Naive B cell (primary cell): ENCODE results near the gene CHCHD10. TPM values are rescaled to one million over a fixed set of nuclear protein-coding genes. Genes with fewer than 3 reads are reported as not detected.

ENCODE experiments used
- ATAC-seq, 2 donors: fragments of 150-1000 bp; cut with Tn5 transposase; 2 replicates each; pipeline ENCODE4 v1.10.0; 2021; ENCODE audit warnings: low read depth in 2 of 2, mild to moderate bottlenecking in 2 of 2, moderate library complexity in 2 of 2
- DNase-seq: peaks from one replicate; pipeline ENCODE4 v3.0.0; 2022
- H3K27ac Mint-ChIP-seq, 6 donors: one replicate each; pipeline ENCODE4 v1.8.0; 2020 to 2022; ENCODE audit warnings: mild to moderate bottlenecking in 6 of 6, mixed read lengths in 6 of 6, moderate library complexity in 5 of 6, inconsistent platforms in 2 of 6
- H3K27me3 Mint-ChIP-seq, 3 donors: one replicate each; pipeline ENCODE4 v1.8.0; 2021 to 2022; ENCODE audit warnings: mixed read lengths in 3 of 3, mild to moderate bottlenecking in 1 of 3
- H3K36me3 Mint-ChIP-seq, 2 donors: one replicate each; pipeline ENCODE4 v1.8.0; 2020 to 2022; ENCODE audit warnings: mixed read lengths in 2 of 2, inconsistent platforms in 1 of 2, mild to moderate bottlenecking in 1 of 2
- H3K4me1 Mint-ChIP-seq, 3 donors: one replicate each; pipeline ENCODE4 v1.8.0; 2020 to 2022; ENCODE audit warnings: mixed read lengths in 3 of 3, inconsistent platforms in 1 of 3, mild to moderate bottlenecking in 1 of 3, moderate library complexity in 1 of 3
- H3K4me3 Mint-ChIP-seq, 8 donors: one replicate each; pipeline ENCODE4 v1.8.0; 2020 to 2022; ENCODE audit warnings: mild to moderate bottlenecking in 8 of 8, mixed read lengths in 8 of 8, moderate library complexity in 8 of 8, inconsistent platforms in 2 of 8
- H3K9me3 Mint-ChIP-seq, 7 donors: one replicate each; pipeline ENCODE4 v1.8.0; 2020 to 2022; ENCODE audit warnings: mixed read lengths in 7 of 7, mild to moderate bottlenecking in 5 of 7, inconsistent platforms in 2 of 7, moderate library complexity in 1 of 7
- polyA plus RNA-seq, 6 donors: library from polyadenylated mRNA; unstranded; fragments of 300-500 nt; fragmentation: Illumina TruSeq; gene quantifications; one replicate each; pipeline ENCODE4 v1.2.3, GENCODE V29; 2021; ENCODE audit warnings: low read depth in 6 of 6

Gene CHCHD10
- polyA plus RNA-seq, 6 donors from 2014 or later: 36.3 to 65.9 (median 62.6) TPM

DNA sequence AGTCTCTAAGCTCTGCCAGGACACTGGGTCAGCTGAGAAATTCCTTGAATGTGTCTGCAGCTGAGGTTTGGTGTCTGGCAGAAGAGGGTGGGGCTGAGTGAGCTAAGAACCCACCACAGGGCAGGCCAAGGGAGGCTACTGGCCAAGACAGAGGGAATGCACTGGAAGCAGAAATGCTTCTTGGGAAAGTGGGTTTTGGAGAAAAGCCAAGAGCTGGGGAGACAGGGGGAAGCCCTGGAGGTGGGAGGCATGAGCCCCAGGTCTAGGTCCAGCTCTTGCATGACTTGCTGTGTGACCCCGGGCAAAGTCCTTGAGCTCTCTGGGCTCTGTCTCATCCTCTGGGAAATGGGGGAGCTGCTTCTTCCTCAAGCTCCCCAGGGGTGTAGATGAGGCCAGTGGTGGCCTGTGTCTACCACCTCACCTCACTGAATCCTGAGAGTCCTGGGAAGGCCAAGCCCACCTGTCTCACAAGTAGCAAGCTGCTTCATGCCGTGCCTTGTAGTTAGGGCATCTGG is 7.2 kb upstream of the CHCHD10 start:
- Mint-ChIP-seq H3K9me3 (no peaks in the 10 kb centered on the region), H3K27ac (peak overlapping the region in 2 of 6 donors; percentile 11 to 43), H3K36me3 (peaks cover 0 to 7% of the 10 kb centered on the region in 2 donors), H3K27me3 (no peaks in the 10 kb centered on the region), H3K4me3 (peak overlapping the region in 4 of 8 donors; percentile 41 to 72 (median 55)), H3K4me1 (peaks cover 27 to 52% (median 48%) of the 10 kb centered on the region in 3 donors)
- no peak for ATAC-seq
- no peak for DNase-seq

GRCh38 chr22:23774114-23774921 is 6.5 kb upstream of the CHCHD10 start:
- H3K27me3 Mint-ChIP-seq: no peaks in the 10 kb centered on the region
- no peak for DNase-seq
- no peaks in the 10 kb centered on the region for H3K9me3 Mint-ChIP-seq
- ATAC-seq: no peak
- peak overlapping the region in 6 of 8 donors; percentile 28 to 90 (median 55) for H3K4me3 Mint-ChIP-seq
- H3K36me3 Mint-ChIP-seq: peaks cover 0 to under 1% of the 10 kb centered on the region in 2 donors
- peaks cover 28 to 55% (median 53%) of the 10 kb centered on the region in 3 donors for H3K4me1 Mint-ChIP-seq
- H3K27ac Mint-ChIP-seq: peak overlapping the region in 2 of 6 donors; percentile 11 to 43

- DNase-seq (no peak), ATAC-seq (no peak)
- peak overlapping the region in 5 of 6 donors; percentile 8 to 97 (median 86) for H3K27ac Mint-ChIP-seq
- no peaks in the 10 kb centered on the region for H3K9me3 Mint-ChIP-seq
- H3K4me1 Mint-ChIP-seq: peaks cover 33 to 62% (median 59%) of the 10 kb centered on the region in 3 donors
- H3K36me3 Mint-ChIP-seq: no peaks in the 10 kb centered on the region
- no peaks in the 10 kb centered on the region for H3K27me3 Mint-ChIP-seq
- H3K4me3 Mint-ChIP-seq: peak overlapping the region; percentile 37 to 92 (median 86)
These were observed 5.8 kb upstream of the CHCHD10 start for GRCh38 chr22:23773483-23774113.

GRCh38 chr22:23772649-23773473 is 5.1 kb upstream of the CHCHD10 start, which contains the start of gene MMP11:
TSS of gene MMP11 (plus strand) at chr22:23772849. CDS start at chr22:23772871, 22 bp downstream.
- Mint-ChIP-seq H3K4me1 (peaks cover 36 to 63% (median 61%) of the 10 kb centered on the region in 3 donors), H3K9me3 (no peaks in the 10 kb centered on the region), H3K4me3 (peak within 1 kb of the TSS; percentile 61 to 92 (median 86)), H3K36me3 (no peaks in the 10 kb centered on the region), H3K27ac (peak within 1 kb of the TSS; percentile 8 to 97 (median 76)), H3K27me3 (no peaks in the 10 kb centered on the region)
- ATAC-seq (peak; percentile 48 to 50), DNase-seq (peak; percentile 54)

GRCh38 chr22:23772315-23772648 is 4.5 kb upstream of the CHCHD10 start:
- Mint-ChIP-seq H3K27ac (peak overlapping the region in 4 of 6 donors; percentile 56 to 69 (median 62)), H3K4me3 (peak overlapping the region; percentile 61 to 90 (median 84)), H3K4me1 (peaks cover 36 to 64% (median 59%) of the 10 kb centered on the region in 3 donors), H3K27me3 (no peaks in the 10 kb centered on the region), H3K9me3 (no peaks in the 10 kb centered on the region), H3K36me3 (no peaks in the 10 kb centered on the region)
- DNase-seq (no peak), ATAC-seq (no peak)

DNA sequence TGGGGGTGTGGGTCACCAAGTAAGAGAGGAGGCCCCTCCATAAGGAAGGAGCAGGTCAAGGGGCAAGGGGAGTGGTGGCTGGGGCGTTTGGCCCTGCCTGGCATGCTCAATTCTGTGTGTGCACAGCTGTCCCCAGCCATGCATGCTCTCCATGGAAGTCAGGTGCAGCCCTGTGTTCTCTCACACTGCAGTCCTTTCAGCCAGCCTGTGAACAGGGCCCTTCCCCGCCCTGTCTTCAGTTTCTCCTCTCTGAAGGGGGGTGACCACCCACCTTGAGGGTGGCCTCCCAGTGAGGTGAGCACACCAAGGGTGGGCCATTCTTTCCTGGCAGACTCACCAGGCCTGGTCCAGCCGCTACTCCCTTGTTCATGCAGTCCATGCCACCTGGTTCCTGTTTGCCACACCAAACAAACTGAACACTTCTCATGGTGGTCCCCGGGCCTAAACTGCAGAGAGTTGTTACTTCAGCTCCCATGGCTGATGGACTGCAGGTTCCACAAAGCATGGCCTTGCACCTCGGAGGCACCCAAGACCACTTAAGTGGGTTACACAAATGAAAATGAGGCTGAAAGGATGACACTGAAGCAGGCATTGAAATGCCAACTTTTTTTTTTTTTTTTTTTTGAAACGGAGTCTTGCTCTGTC is 1.7 kb upstream of the CHCHD10 start:
- H3K27me3 Mint-ChIP-seq: no peaks in the 10 kb centered on the region
- no peak for ATAC-seq
- no peaks in the 10 kb centered on the region for H3K9me3 Mint-ChIP-seq
- peaks cover 42 to 71% (median 66%) of the 10 kb centered on the region in 3 donors for H3K4me1 Mint-ChIP-seq
- no peak for DNase-seq
- H3K36me3 Mint-ChIP-seq: no peaks in the 10 kb centered on the region
- H3K27ac Mint-ChIP-seq: peak overlapping the region in 4 of 6 donors; percentile 67 to 92 (median 71)
- peak overlapping the region; percentile 83 to 94 (median 88) for H3K4me3 Mint-ChIP-seq

DNA sequence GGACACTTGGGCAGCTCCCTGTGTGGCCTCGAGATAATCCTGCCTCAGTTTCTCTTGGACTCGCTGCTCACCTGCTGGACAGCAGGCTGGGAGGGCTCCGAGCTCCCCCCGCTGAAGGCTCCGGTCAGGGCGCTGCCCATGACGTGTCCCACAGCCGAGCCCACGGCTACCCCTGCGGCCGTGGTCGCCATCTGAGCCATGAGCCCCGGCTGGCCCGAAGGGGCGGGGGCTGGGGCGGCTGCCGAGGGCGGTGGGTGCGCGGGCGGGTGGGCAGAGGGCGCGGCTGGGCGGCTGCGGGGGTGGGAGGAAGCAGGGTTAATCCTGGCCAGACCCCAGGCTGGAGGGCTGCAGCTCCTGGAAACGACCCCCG is 484 bp downstream of the CHCHD10 start:
- Mint-ChIP-seq H3K9me3 (no peaks in the 10 kb centered on the region), H3K27me3 (no peaks in the 10 kb centered on the region), H3K4me3 (peak overlapping the region; percentile 71 to 94 (median 90)), H3K36me3 (no peaks in the 10 kb centered on the region), H3K27ac (peak overlapping the region in 3 of 6 donors; percentile 37 to 89 (median 75)), H3K4me1 (peaks cover 51 to 77% (median 76%) of the 10 kb centered on the region in 3 donors)
- no peak for DNase-seq
- ATAC-seq: no peak

- H3K4me3 Mint-ChIP-seq: peak overlapping the region in 7 of 8 donors; percentile 45 to 83 (median 53)
- H3K36me3 Mint-ChIP-seq: no peaks in the 10 kb centered on the region
- no peak for ATAC-seq
- no peaks in the 10 kb centered on the region for H3K27me3 Mint-ChIP-seq
- DNase-seq: no peak
- peak overlapping the region; percentile 16 to 79 (median 54) for H3K27ac Mint-ChIP-seq
- H3K4me1 Mint-ChIP-seq: peaks cover 56 to 72% (median 70%) of the 10 kb centered on the region in 3 donors
- H3K9me3 Mint-ChIP-seq: no peaks in the 10 kb centered on the region
These were observed 2.6 kb downstream of the CHCHD10 start for GRCh38 chr22:23764899-23765881.

DNA sequence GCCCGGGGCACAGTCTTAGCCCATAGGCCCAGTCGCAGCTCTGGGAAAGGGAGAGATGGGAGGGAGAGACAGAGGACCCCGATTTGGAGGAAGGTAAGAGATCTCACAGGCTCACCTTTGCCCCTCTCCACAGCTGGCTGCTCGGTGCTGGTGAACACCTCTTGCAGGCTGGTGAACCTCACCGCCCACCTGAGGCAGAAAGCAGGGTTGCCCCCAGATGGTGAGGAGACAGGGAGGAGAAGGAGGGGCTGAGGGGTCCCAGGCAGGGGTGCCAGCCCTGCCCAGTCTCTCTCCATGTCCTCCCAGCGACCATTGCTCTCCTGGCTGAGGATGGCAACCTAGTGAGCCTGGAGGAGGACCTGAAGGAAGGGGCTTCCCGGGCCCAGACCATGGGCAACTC is 3.8 kb downstream of the CHCHD10 start:
- DNase-seq: no peak
- Mint-ChIP-seq H3K4me1 (peaks cover 49 to 66% (median 63%) of the 10 kb centered on the region in 3 donors), H3K27me3 (no peaks in the 10 kb centered on the region), H3K9me3 (no peaks in the 10 kb centered on the region), H3K36me3 (no peaks in the 10 kb centered on the region), H3K4me3 (peak overlapping the region; percentile 78 to 89 (median 82)), H3K27ac (peak overlapping the region in 4 of 6 donors; percentile 69 to 79 (median 75))
- ATAC-seq: no peak

DNA sequence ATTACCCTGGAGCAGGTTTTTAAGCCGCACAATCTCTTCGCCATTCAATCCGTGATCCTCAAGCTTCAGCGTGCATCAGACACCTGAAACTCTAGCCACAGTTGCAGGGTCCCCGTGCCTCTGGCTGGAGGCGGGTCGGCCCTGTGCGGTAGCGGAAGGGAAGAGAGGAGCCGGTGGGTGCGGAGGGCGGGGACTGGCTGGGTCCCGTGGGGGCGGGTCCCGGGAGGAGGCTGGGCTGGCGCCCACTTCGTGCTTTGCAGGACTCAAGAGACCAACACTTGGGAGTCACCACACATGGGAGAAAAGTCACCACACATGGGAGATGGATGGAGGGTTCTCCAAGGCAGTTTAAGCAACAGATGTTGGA is 4.2 kb downstream of the CHCHD10 start:
- H3K4me3 Mint-ChIP-seq: peak overlapping the region; percentile 78 to 89 (median 82)
- DNase-seq (peak; percentile 45), ATAC-seq (peak; percentile 22 to 37)
- no peaks in the 10 kb centered on the region for H3K9me3 Mint-ChIP-seq
- H3K27ac Mint-ChIP-seq: peak overlapping the region in 4 of 6 donors; percentile 74 to 93 (median 84)
- H3K27me3 Mint-ChIP-seq: no peaks in the 10 kb centered on the region
- H3K4me1 Mint-ChIP-seq: peaks cover 48 to 63% (median 60%) of the 10 kb centered on the region in 3 donors
- no peaks in the 10 kb centered on the region for H3K36me3 Mint-ChIP-seq

DNA sequence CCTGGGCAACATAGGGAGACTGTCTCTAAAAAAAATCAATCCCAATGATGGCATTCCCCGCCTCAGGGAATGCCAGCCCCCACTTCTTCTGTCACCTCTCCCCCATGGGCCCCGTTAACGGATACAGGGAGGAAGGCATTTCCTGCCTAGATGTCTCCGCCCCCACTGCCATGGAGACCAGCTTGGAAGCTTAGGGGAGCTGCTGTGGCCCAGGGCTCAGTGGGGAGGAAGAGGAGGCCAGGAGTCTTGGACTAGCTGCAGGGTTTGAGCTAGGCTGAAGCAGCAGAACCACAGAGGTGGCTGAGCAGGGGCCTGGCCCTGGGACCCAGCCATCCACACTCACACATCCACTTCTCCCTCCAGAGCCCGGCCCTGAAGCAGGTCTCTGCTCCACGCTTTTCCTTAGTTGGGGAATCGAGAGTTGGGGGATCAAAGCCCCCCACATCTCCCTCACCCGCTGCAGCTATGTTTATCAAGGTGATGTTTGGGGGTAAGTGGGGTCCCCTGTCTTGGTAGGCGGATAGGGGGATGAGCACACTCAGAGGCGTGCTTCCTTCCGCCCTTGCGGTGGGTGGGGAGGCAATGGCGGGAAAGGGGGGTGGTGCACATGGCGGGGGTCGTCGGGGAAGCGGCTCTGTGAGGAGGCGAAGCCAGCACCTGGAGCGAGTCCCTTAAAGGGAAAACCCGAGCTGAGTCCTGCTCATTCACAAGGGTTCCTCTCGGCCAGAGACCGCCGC is 4.8 kb downstream of the CHCHD10 start, which contains the start of gene C22orf15:
TSS of gene C22orf15 (plus strand) at position 149 of the 737 bp plus-strand sequence. CDS start at position 466, 317 bp downstream.
- Mint-ChIP-seq H3K4me1 (peaks cover 45 to 63% (median 58%) of the 10 kb centered on the region in 3 donors), H3K4me3 (peak within 1 kb of the TSS; percentile 78 to 89 (median 82)), H3K27me3 (no peaks in the 10 kb centered on the region), H3K9me3 (no peaks in the 10 kb centered on the region), H3K36me3 (no peaks in the 10 kb centered on the region), H3K27ac (peak within 1 kb of the TSS; percentile 70 to 93 (median 84))
- ATAC-seq (peak in 1 of 2 donors; percentile 5), DNase-seq (no peak)
